H1 (cell line): ENCODE data around the gene DARS2. TPM values are rescaled to one million over a fixed set of nuclear protein-coding genes. Genes with fewer than 3 reads are reported as not detected.

Experiments used
- BRCA1 ChIP-seq: IDR thresholded peaks from 2 replicates; pipeline ENCODE4 v1.6.1; 2012; ENCODE audit warnings: low read depth, low read length, improper control_type of control experiment
- CHD2 ChIP-seq: IDR thresholded peaks from 2 replicates; pipeline ENCODE4 v1.6.1; 2012; ENCODE audit warnings: low read length, improper control_type of control experiment
- CHD7 ChIP-seq: fragments of 300-600 bp; sonication (generic); IDR thresholded peaks from 2 replicates; pipeline ENCODE4 v1.7.1; 2012; ENCODE audit warnings: low read length, moderate library complexity, mild to moderate bottlenecking, inconsistent platforms; ENCODE audit not compliant: insufficient replicate concordance
- CTBP2 ChIP-seq: IDR thresholded peaks from 2 replicates; pipeline ENCODE4 v1.7.0; 2011; ENCODE audit warnings: borderline replicate concordance, mild to moderate bottlenecking, moderate library complexity, mixed read lengths, low read length; ENCODE audit not compliant: insufficient read depth, insufficient read length
- E2F6 ChIP-seq: IDR thresholded peaks from 2 replicates; pipeline ENCODE4 v1.6.1; 2012; ENCODE audit warnings: inconsistent platforms
- EP300 ChIP-seq, 2 experiments: IDR thresholded peaks; 1 replicate in 1 of 2; 2 replicates in 1 of 2; pipeline ENCODE4 v1.6.1; 2011 to 2012; ENCODE audit warnings: low read depth in 2 of 2, low read length in 2 of 2, mild to moderate bottlenecking in 2 of 2, borderline replicate concordance in 1 of 2, inconsistent platforms in 1 of 2, moderate library complexity in 1 of 2
- JUND ChIP-seq: IDR thresholded peaks from 2 replicates; pipeline ENCODE4 v1.6.1; 2011; ENCODE audit warnings: mild to moderate bottlenecking, improper control_type of control experiment, low read length
- KDM5A ChIP-seq: fragments of 200-600 bp; IDR thresholded peaks from 2 replicates; pipeline ENCODE4 v1.7.1; 2012; ENCODE audit warnings: mild to moderate bottlenecking, low read length, inconsistent platforms, mixed read lengths
- MAX ChIP-seq: IDR thresholded peaks from 2 replicates; pipeline ENCODE4 v1.6.1; 2012; ENCODE audit warnings: inconsistent platforms
- RNF2 ChIP-seq: fragments of 200-900, 300-1000 bp; sonication (generic); IDR thresholded peaks from 2 replicates; pipeline ENCODE4 v1.7.1; 2016; ENCODE audit warnings: borderline replicate concordance, low read depth, mild to moderate bottlenecking, antibody characterized with exemption, low read length; ENCODE audit not compliant: poor library complexity, severe bottlenecking; ENCODE audit errors: missing control alignments
- polyA plus RNA-seq, 7 experiments: library from polyadenylated mRNA; depleted of rRNA in 3 of 7; stranded (reverse) in 5 of 7; unstranded in 2 of 7; fragments of >200 nt in 5 of 7; fragments of 200-250 nt in 2 of 7; gene quantifications; 1 replicate in 5 of 7; 2 replicates in 1 of 7; 4 replicates in 1 of 7; pipeline versions ENCODE4 v1.2.1 to v1.2.3, GENCODE V29; 2011 to 2013; ENCODE audit warnings: missing spikeins in 2 of 7, mixed read lengths in 2 of 7
- total RNA-seq: library from RNA; stranded (reverse); fragmentation: NEBNext Ultra II Directional; extraction: Animal tissue kit (Norgen Biotek cat#: 25700); gene quantifications from 2 replicates; pipeline ENCODE4 v1.2.1, GENCODE V29; 2021

Gene DARS2
- total and polyA plus RNA-seq, 2 of the 8 experiments (the other 6 are each of a cell fraction or from before 2014, with no cell fraction given) = 21.0 to 35.2 TPM

- TF ChIP-seq CHD7 (no peak), E2F6 (no peak), MAX (no peak), JUND (no peak), BRCA1 (no peak), RNF2 (no peak), CHD2 (no peak), EP300 (IDR thresholded peaks at IDR 0.05; ENCODE audit: borderline replicate concordance in 1 of 2, low read depth in 2 of 2, low read length in 2 of 2) (no peak), KDM5A (no peak), CTBP2 (no peak)
These were observed 53.8 kb downstream of the DARS2 start (continued) for GRCh38 chr1:173878251-173878650.
